GM12801 (cell line): ENCODE data around the gene ADGRF1.

ENCODE experiments used
- TF ChIP-seq, protein P1 (sequence below): IDR thresholded peaks from one replicate; pipeline ENCODE4 v1.5.1; 2011; ENCODE audit warnings: control low read depth; ENCODE audit not compliant: insufficient read length; ENCODE audit errors: extremely low read depth

Gene ADGRF1

DNA sequence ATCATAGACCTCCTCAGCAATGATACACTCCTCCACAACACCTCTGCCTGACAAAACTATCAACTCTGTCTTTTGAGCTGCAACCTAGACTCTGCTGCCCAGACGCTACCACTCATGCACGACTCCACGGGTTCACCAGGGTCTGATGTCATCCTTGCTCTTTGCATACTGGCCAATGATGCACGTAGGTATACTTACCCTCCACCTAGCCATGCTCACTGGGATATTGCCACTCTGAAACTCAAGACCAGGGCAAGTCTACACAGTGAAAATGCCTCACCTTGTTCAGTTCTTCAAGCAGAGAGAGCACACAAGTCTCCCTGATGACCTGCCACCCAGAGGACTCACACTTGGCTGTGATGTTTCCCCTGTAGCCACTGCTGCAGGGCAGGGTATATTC lies 27.7 kb downstream of the ADGRF1 start:
- TF ChIP-seq, protein P1, sequence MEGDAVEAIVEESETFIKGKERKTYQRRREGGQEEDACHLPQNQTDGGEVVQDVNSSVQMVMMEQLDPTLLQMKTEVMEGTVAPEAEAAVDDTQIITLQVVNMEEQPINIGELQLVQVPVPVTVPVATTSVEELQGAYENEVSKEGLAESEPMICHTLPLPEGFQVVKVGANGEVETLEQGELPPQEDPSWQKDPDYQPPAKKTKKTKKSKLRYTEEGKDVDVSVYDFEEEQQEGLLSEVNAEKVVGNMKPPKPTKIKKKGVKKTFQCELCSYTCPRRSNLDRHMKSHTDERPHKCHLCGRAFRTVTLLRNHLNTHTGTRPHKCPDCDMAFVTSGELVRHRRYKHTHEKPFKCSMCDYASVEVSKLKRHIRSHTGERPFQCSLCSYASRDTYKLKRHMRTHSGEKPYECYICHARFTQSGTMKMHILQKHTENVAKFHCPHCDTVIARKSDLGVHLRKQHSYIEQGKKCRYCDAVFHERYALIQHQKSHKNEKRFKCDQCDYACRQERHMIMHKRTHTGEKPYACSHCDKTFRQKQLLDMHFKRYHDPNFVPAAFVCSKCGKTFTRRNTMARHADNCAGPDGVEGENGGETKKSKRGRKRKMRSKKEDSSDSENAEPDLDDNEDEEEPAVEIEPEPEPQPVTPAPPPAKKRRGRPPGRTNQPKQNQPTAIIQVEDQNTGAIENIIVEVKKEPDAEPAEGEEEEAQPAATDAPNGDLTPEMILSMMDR = no peak

DNA sequence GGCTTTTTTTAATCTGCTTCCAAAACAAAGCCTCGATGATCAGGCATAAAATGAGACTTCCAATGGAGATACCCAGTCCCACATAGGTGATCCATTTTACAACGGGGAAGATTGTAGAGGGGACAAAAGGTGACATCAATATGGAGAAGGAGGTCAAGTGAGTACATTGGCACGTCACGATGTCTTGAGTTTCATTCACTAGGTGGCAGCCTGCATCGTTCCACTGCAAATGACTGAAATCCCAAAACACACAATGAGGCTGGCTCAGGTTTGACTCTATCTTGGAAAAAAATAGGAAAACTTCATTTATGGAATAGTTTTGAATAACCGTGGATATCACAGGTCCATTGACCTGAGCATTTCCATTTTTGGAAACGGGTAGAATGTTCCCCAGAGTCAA lies 32.5 kb downstream of the ADGRF1 start:
- TF ChIP-seq, protein P1 = no peak

DNA sequence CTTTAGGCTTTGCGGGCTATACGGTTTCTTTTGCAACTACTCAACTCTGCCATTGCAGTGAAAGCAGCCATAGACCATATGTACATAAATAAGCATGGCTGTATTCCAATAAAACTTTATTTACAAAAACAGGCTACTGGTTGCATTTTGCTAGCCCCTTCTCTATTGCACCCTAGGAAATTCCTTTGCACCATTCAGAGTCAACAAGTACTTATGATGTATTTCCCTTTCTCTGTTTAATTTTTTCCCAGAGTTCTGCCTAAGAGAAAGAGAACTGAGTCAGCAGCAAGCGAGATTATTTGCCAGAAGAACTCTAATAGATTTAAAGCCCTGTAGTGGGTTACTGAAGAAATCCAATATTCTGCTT lies 33.8 kb downstream of the ADGRF1 start:
- TF ChIP-seq, protein P1 = no peak

DNA sequence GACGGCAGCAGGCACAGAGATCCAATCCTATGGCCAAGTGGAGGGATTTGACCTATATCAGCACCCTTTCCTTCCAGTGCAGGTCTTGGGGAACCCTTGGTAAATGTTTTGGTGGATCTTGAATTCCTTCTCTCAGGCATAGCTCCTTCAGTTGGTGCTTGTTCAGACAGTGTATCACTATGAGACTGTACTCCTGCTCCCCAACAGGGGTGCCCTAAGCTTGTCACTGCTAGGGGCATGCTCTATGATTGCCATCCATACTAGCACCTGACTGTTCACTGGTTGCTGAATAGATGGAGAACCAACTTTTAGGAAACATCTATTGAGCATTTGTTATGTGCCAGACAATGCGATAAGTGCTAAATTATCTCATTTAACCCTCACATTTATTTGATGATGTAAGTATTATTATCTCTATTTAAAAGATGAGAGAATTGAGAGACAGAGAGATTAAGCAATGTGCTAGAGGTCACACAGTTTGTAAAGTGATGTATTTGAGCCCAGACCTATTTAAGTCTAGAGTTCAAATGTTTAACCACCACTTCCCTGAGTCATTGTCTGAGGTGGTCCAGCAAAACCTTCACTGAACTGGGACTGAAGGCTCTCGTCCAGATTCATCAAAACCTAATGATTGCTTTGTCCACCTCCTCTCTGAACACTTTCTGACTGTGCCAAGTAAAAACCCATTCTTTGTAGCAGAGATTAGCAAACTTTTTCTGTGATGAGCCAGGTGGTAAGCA lies 34.3 kb downstream of the ADGRF1 start:
- TF ChIP-seq, protein P1 = no peak

DNA sequence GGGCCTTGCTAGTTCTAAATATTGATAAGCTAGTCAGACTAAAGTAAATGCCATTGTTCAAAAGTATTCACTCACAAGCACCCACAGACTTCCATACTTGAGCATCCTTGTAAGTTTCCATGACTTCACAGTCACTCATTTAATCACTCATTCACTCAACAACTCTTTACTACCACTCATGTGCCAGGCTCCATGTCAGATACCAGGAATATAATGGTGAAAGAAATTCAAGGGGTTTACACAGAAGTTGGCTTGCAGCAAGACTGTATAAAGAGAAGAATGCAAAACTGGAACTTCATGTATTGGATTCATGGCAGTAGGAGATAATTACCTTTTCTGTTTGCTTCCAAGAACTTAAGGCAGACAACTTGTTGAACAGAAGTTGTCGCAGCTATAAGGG lies 36.6 kb downstream of the ADGRF1 start:
- TF ChIP-seq, protein P1 = no peak

DNA sequence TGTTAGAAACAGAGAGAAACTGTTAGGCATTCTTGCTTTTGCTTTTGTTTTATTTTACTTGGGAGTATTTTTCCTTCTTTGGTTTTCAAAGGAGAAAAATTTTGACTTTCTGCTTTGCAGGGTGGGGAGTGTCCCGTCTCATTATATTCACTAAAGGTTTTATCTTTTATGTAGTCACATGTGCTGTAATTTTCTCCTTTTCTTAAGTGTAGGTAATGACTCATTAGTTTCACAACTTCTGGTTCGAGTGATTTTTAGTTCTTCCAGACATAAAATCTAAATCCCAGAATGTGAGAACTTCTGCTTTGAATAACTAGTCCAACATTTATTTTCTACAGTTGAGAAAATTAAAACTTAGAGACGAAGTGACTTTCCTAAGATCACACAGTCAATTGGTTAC lies 37.7 kb downstream of the ADGRF1 start:
- TF ChIP-seq, protein P1 = no peak

DNA sequence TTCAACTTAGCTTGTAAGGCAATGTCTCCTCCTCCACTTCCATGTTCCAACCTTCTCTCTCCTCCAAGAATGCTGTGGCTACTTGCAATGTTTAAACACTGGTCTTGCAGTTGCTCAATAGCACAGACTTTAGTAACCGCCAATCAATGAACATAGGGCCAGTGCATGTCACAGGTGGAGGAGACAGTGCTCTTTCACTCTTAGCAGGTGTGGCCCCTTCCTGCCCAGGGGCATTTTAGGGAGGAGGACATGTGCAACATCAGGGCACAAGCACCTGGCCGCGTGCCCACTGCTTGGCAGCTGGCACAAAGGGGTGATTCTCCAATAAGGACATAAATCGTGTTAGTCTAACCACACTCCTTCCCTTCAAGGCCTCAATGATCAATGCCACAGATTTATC lies 41.3 kb downstream of the ADGRF1 start:
- TF ChIP-seq, protein P1 = no peak
